ENCODE data around the gene P4HA2.
A peak's percentile ranks its signal among the peaks of the same experiment; 100 is the strongest.

GRCh38 chr5:132180134-132180745, 47.4 kb downstream of the P4HA2 start:
- TF ChIP-seq CTCF (conservative IDR thresholded peaks at IDR 0.05) (peak; percentile 94), ZFX (IDR thresholded peaks at IDR 0.05) (no peak)

Measured in C4-2B (cell line).